Measurements from ENCODE around the gene ALDH3B1. TPM values are rescaled to one million over a fixed set of nuclear protein-coding genes. Genes with fewer than 3 reads are reported as not detected.

The ALDH3B1 gene
- total and polyA plus RNA-seq, 2 donors from 2014 or later, result 20.9 to 42.7 TPM

DNA sequence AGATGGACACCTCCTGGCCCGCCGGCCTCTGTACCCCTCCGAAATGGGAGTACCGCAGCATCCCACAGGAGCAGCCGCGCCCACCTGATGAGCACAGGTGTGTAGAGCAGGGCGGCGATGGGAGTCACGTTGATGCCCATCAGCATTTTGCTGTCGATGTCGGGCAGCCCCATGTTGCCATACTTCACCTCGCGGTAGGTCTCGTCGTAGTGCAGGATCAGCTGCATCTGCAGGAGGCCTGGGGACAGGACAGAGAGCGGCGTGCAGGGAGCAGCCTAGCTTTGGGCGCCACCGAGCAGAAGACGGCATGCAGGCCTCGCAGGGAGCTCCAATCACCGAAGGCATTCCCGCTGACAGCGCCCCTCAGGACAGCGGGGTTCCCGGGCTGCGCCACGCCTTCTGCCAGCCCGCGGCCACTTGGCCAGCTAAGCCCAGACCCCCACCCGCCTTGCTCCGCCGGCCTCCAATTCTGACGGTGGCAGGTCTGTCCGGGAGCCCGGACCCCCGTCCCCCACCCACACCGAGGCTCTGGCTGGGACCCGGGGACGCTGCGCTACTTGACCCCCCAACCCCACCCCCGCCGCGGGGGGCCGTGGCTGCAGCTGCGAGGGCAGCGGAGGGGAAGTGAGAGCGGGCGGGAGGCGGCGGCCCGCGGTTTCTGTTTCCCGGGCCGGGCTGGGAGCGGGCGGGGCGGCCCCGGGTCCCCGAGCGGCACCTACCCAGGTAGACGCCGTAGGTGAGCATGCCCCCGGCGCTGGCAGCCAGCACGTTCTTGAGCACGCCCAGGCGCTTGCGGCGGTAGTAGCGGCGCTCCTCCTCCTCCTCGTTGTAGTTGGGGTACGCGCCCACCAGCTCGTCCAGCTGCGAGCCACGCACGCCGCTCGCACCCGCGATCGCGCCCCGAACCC, 6.9 kb upstream of the ALDH3B1 start:
- no peak overlapping the region for H3K27ac ChIP-seq (ENCODE audit: low read depth in 2 of 2, low read length in 2 of 2)
- H3K27me3 ChIP-seq (ENCODE audit: control insufficient read depth, insufficient read depth, low read length), result no peaks in the 10 kb centered on the region
- intact Hi-C loops (cut with DNase I), result no loop called here
- TF ChIP-seq, protein P1, sequence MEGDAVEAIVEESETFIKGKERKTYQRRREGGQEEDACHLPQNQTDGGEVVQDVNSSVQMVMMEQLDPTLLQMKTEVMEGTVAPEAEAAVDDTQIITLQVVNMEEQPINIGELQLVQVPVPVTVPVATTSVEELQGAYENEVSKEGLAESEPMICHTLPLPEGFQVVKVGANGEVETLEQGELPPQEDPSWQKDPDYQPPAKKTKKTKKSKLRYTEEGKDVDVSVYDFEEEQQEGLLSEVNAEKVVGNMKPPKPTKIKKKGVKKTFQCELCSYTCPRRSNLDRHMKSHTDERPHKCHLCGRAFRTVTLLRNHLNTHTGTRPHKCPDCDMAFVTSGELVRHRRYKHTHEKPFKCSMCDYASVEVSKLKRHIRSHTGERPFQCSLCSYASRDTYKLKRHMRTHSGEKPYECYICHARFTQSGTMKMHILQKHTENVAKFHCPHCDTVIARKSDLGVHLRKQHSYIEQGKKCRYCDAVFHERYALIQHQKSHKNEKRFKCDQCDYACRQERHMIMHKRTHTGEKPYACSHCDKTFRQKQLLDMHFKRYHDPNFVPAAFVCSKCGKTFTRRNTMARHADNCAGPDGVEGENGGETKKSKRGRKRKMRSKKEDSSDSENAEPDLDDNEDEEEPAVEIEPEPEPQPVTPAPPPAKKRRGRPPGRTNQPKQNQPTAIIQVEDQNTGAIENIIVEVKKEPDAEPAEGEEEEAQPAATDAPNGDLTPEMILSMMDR (IDR thresholded peaks at IDR 0.05; ENCODE audit: borderline replicate concordance, extremely low read depth, insufficient read depth), result no peak
- H3K9me3 ChIP-seq (ENCODE audit: control insufficient read depth in 2 of 3, insufficient read depth in 1 of 3, low read length in 3 of 3), result no peaks in the 10 kb centered on the region
- H3K36me3 ChIP-seq (ENCODE audit: control insufficient read depth in 2 of 3, insufficient read depth in 3 of 3, low read length in 3 of 3), result no peaks in the 10 kb centered on the region
- H3K4me1 ChIP-seq (ENCODE audit: control insufficient read depth in 2 of 3, insufficient read depth in 2 of 3, low read depth in 1 of 3, low read length in 3 of 3), result peaks cover 0 to 5% (median 0%) of the 10 kb centered on the region in 3 donors
- FAIRE-seq (no peak), DNase-seq (peak in 3 of 5 donors; percentile 44 to 89 (median 74))
- peak overlapping the region in 2 of 3 donors; percentile 14 to 54 for H3K4me3 ChIP-seq (ENCODE audit: low read length in 3 of 3)
- no peak overlapping the region for H3K9ac ChIP-seq (ENCODE audit: low read length in 3 of 3)

DNA sequence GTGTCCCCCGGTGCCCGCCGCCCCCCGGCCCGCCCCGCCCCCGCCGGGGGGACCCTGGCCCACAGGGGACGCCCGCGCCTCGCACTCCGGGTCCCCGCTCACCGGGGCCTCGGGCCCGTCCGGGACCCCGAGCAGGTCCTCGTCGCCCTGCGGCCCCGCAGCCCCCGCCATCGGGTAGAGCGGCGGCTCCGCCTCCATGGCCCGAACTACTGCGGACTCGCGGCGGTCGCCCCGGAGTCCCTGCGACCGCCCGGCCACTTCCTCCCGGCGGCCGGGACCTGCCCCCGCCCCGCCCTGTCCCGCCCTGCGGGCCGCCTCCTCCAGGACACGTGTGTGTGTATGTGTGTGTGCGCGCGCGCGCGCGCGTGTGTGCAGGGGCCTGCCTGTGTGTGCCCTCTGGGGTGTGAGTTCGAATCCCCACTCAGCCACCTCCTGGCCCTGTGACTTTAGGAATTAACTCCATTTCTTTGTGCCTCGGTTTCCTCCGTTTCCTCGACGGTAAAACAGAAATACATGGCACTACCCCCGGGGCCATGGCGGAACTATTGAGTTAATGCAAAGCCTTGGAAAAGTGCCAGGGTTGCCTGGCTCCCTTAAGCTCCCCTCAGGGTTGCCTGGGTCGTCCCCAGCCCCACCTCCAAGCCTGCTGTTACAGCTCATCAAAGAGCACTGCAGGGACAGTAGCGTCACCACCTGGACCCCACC, 6.1 kb upstream of the ALDH3B1 start, which contains the start of gene UNC93B1:
TSS of gene UNC93B1 (minus strand) at position 252 of the 705 bp plus-strand sequence. CDS start at position 198, 54 bp downstream.
- Histone ChIP-seq H3K9ac (ENCODE audit: low read length in 3 of 3) (peak within 1 kb of the TSS in 2 of 3 donors; percentile 10 to 46), H3K36me3 (ENCODE audit: control insufficient read depth in 2 of 3, insufficient read depth in 3 of 3, low read length in 3 of 3) (no peaks in the 10 kb centered on the region)
- FAIRE-seq, result no peak

DNA sequence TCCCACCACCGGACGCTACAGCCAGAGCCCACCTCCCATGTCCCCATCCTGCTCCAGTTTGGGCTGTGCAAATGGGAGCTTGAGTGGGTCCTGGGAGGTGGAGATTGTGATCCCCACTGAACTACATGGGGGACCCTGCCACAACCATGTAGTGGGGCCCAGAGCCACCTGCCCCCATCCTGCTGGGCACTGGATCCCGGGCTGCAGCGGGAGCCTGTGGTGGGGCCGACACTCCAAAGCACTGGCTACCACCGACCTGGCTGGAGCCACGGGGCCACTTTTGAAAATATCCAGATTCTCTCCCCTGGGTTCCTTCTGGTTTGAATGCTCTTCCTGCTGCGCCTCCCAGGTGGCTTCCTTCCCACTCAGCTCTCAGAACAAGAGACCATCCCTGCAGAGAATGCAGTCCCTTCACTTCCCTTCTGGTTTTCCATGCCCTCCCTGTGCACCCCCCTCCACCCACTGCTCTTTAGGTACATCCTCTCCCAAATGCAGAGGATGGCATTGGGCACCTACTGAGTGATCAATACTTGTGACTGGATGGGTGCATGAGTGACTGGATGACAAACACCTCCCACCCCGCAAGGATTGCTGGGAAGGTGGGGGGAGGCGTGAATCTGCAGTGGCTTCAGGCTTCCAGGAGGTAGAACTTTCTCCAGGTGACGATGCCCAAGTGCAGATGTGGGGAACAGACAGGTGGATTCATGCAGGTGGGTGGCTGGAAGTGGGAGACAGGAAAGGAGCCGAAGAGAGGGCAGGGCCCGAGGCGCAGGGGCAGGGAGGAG, 5.4 kb upstream of the ALDH3B1 start:
- H3K27me3 ChIP-seq (ENCODE audit: control insufficient read depth, insufficient read depth, low read length), result no peaks in the 10 kb centered on the region
- no peak overlapping the region for H3K27ac ChIP-seq (ENCODE audit: low read depth in 2 of 2, low read length in 2 of 2)
- H3K36me3 ChIP-seq (ENCODE audit: control insufficient read depth in 2 of 3, insufficient read depth in 3 of 3, low read length in 3 of 3), result no peaks in the 10 kb centered on the region
- peak overlapping the region in 1 of 3 donors; percentile 47 for H3K4me3 ChIP-seq (ENCODE audit: low read length in 3 of 3)
- TF ChIP-seq, protein P1 (IDR thresholded peaks at IDR 0.05; ENCODE audit: borderline replicate concordance, extremely low read depth, insufficient read depth), result no peak
- H3K9me3 ChIP-seq (ENCODE audit: control insufficient read depth in 2 of 3, insufficient read depth in 1 of 3, low read length in 3 of 3), result no peaks in the 10 kb centered on the region
- FAIRE-seq (no peak), DNase-seq (peak in 1 of 5 donors; percentile 41)
- peak overlapping the region in 1 of 3 donors; percentile 46 for H3K9ac ChIP-seq (ENCODE audit: low read length in 3 of 3)
- intact Hi-C loops (cut with DNase I), result no loop called here
- peaks cover 0 to 9% (median 0%) of the 10 kb centered on the region in 3 donors for H3K4me1 ChIP-seq (ENCODE audit: control insufficient read depth in 2 of 3, insufficient read depth in 2 of 3, low read depth in 1 of 3, low read length in 3 of 3)

More for the DNA sequence above, 6.1 kb upstream of the ALDH3B1 start, which contains the start of gene UNC93B1:
- Histone ChIP-seq H3K27ac (ENCODE audit: low read depth in 2 of 2, low read length in 2 of 2) (no peak within 1 kb of the TSS), H3K4me1 (ENCODE audit: control insufficient read depth in 2 of 3, insufficient read depth in 2 of 3, low read depth in 1 of 3, low read length in 3 of 3) (peaks cover 0 to 9% (median 0%) of the 10 kb centered on the region in 3 donors), H3K4me3 (ENCODE audit: low read length in 3 of 3) (peak within 1 kb of the TSS in 2 of 3 donors; percentile 50 to 54), H3K9me3 (ENCODE audit: control insufficient read depth in 2 of 3, insufficient read depth in 1 of 3, low read length in 3 of 3) (no peaks in the 10 kb centered on the region), H3K27me3 (ENCODE audit: control insufficient read depth, insufficient read depth, low read length) (no peaks in the 10 kb centered on the region)
- TF ChIP-seq, protein P1 (IDR thresholded peaks at IDR 0.05; ENCODE audit: borderline replicate concordance, extremely low read depth, insufficient read depth), result no peak
- intact Hi-C loops (cut with DNase I), result no loop called here
- DNase-seq, result peak; percentile 79 to 97 (median 88)
